Activated CD8-positive, alpha-beta memory T cell treated with anti-CD3 and anti-CD28 coated beads for 36 hours (primary cell): ENCODE data around the gene LRRK1. TPM values are rescaled to one million over a fixed set of nuclear protein-coding genes. Genes with fewer than 3 reads are reported as not detected.

Experiments
- CTCF ChIA-PET: fragments of 350-600 bp; sonication (Branson Sonifier 250); formaldehyde crosslinking; loops from one replicate; lab custom pipeline; 2021; ENCODE audit warnings: antibody characterized with exemption; lab: Charles Lee
- POLR2A ChIA-PET: fragments of 350-600 bp; sonication (Branson Sonifier 250); formaldehyde crosslinking; loops from one replicate; lab custom pipeline; 2021; ENCODE audit warnings: antibody characterized with exemption; lab: Charles Lee
- total RNA-seq, 2 experiments: library from RNA; stranded (reverse); gene quantifications; one replicate each; pipeline ENCODE4 v1.2.3, GENCODE V29; 2021

The LRRK1 gene
- total RNA-seq, 2 experiments from 2014 or later, result 0.44 to 0.57 TPM

- POLR2A ChIA-PET, result no interaction called here
- CTCF ChIA-PET, result interaction anchor here (1.4 to 2.0 kb wide), 3 partner anchors 76 to 155 kb away, joined by 3 to 5 read pairs (median 3); no protein-coding TSS in a partner anchor
These were observed 181.7 kb downstream of the LRRK1 start for GRCh38 chr15:101100593-101101442.

DNA sequence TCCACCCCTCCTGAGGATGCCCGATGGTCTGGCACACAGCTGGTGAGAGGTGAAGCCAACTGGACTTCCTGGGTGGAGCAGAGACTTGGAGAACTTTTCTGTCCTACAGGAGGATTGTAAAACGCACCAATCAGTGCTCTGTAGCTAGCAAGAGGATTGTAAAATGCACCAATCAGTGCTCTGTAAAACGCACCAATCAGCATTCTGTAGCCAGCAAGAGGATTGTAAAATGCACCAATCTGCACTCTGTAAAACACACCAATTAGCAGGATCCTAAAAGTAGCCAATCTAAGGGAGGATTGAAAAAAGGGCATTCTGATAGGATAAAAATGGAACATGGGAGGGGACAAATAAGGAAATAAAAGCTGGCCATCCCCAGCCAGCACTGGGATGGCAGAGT lies 182.5 kb downstream of the LRRK1 start:
- CTCF ChIA-PET, result interaction anchor here (1.4 to 2.0 kb wide), 4 partner anchors 8 to 154 kb away, joined by 3 to 5 read pairs (median 4); no protein-coding TSS in a partner anchor
- POLR2A ChIA-PET, result no interaction called here

DNA sequence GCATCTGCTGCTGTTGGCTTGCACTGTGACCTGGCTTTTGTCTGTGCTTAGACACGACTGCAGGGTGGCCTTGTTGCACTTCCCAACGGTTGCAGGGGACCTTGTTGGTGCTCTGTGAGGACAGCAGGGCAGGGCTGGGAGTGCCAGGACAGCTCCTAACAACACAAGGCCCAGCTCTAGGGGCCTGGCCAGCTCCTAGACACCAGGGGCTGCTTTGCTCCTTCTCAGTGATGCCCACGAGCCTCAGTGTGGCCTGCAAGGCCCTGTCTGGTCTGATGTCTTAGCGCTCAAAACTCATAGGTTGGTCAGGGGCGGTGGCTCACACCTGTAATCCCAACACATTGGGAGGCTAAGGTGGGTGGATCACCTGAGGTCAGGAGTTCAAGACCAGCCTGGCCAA lies 183.6 kb downstream of the LRRK1 start:
- CTCF ChIA-PET, result interaction anchor here (1.6 kb wide), 1 partner anchor 9 kb away, joined by 4 read pairs; no protein-coding TSS in a partner anchor
- POLR2A ChIA-PET, result no interaction called here

DNA sequence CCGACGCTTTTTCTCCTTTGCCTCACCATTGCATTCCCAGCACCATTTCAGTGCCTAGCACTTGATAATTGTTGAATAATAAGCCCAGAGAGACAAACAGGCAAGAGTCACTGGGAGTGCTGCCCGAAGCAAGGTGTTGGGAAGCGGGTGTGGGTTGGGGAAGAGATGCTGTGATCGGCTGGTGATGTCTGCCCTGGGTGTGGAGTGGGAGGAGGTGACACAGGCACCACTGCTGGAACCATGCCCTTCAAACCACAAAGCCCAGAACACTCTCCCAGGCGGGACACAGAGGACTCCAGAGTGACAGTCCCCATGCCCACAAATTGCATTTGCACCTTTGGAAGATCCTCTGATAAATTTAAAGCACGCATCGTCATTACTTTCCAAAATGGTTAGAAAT lies 184.4 kb downstream of the LRRK1 start:
- ChIA-PET POLR2A (no interaction called here), CTCF (no interaction called here)

- ChIA-PET CTCF (no interaction called here), POLR2A (no interaction called here)
These were observed 185.0 kb downstream of the LRRK1 start for GRCh38 chr15:101104141-101104540.

DNA sequence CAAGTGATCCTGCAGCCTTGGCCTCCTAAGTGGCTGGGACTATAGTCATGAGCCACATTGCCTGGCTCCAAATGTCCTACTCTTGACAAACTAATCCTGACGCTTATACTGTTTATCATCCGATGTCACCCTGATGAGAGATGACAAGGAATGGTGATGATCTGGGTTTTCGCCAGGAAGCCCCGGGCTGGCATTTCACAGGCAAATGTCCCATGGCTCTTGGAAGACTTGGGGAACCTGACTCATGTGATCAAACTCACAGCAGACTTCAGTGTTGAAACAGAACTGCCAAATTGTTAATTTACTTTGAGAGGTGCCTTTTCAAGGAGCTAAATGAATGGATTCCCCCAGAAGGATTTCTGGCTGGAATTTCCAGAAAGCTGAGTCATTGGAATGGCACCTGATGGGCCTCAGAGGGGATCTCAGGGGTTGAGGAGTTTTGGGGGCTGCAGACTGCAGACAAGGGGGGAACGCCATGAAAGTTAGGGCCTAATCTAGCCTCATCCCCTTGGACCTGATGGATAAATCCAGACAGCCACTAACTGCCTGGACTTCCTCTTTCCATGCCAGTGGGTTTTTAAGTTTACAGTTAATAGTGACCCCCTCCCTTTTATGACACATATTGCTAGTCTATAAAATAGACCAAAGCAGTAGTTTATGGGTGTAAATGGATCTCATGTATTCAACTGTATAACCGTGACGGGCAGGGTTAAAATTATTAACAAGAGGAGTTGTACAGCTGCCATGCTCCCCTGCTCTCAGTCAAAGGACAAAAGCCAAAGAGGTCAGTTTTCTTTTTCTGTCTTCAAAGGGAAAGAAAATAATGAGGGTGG lies 186.1 kb downstream of the LRRK1 start:
- CTCF ChIA-PET, result interaction anchor here (0.7 kb wide), 1 partner anchor 51 kb away, joined by 3 read pairs; no protein-coding TSS in a partner anchor
- POLR2A ChIA-PET, result no interaction called here

DNA sequence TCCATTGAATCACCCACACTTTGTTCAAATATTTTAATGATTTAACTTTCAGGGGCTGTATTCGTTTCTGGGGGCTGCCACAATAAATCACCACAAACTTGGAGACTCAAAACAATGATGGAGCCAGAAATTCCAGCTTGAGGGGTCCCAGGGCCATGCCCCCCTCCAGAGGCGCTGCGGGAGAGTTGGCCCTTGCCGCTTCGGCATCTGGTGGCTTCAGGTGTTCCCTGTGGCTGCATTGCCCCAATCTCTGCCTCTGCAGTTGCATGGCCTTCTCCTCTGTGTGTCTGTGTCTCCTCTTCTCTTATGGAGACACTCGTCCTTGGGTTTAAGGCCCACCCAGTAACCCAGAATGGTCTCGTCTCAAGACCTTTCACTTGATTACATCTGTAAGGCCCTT lies 187.9 kb downstream of the LRRK1 start:
- POLR2A ChIA-PET, result no interaction called here

DNA sequence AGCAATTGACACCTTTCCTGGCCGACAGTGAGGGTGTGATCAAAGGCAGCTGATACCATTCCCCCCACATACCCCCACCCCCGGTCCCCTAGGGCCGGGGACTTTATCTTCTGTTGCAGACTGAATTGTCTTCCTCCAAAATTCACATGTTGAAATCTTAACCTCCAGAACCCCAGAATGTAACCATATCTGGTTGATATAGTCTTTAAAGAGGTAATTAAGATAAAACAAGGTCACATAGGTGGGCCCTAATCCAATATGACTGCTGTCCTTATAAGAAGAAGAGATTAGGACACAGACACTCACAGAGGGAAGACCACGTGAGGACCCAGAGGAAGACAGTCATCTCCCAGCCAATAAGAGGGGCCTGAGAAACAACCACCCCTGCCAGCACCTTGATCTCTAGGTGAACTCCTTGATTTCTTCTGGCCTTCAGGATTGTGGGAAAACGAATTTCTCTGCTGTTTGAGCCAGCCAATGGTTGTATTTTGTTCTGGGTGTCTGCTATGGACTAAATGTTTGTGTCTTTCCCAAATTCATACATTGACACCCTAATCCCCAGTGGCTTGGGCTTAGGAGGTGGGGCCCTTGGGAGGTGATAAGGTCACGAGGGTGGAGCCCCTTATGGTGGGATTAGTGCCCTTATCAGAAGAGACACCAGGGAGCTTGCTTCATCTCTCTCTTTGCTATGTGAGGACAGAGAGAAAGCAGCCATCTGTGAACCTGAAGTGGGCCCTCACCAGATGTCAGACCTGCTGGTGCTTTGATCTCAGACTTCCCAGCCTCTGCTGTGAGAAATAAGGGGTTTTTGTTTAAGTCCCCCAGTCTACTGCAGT lies 188.7 kb downstream of the LRRK1 start:
- POLR2A ChIA-PET, result no interaction called here
- CTCF ChIA-PET, result no interaction called here

More for the DNA sequence above, 187.9 kb downstream of the LRRK1 start:
- CTCF ChIA-PET, result no interaction called here

DNA sequence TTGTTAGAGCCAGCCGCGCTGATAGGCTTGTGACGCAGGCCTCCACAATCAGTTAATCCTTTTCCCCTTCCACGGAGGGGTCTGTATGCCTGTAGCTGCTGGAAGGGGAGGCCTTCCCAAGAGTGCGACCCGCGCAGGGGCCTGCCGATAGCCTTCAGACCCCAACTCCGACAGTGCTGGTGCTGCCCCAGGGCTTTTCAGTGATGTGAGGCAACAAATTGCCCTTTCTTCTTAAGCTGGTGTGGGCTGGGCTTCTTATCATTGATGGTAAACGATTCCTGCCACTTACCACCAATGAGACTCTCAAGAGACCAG lies 189.3 kb downstream of the LRRK1 start:
- ChIA-PET CTCF (no interaction called here), POLR2A (no interaction called here)

DNA sequence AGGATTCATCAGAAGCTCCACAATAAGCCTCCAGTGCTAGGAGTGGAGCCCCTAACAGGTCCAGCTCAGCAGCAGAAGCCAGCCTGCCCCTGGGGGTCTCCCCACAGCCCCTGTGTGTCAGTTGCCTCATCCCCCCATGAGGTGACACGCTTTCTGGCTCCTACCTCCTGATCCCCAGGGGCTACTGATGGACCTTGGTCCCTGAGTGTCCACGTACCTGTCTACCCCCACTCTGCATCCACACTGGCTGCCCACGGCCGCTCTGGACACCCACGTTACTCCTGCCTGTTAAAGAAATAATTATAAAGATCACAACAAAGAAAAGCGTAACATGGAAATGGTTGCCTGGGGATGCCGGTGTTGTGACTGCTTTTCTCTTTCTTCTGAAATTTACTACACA lies 189.6 kb downstream of the LRRK1 start:
- POLR2A ChIA-PET, result no interaction called here
- CTCF ChIA-PET, result no interaction called here

- CTCF ChIA-PET, result no interaction called here
- POLR2A ChIA-PET, result no interaction called here
These were observed 191.8 kb downstream of the LRRK1 start for GRCh38 chr15:101110681-101111569.

DNA sequence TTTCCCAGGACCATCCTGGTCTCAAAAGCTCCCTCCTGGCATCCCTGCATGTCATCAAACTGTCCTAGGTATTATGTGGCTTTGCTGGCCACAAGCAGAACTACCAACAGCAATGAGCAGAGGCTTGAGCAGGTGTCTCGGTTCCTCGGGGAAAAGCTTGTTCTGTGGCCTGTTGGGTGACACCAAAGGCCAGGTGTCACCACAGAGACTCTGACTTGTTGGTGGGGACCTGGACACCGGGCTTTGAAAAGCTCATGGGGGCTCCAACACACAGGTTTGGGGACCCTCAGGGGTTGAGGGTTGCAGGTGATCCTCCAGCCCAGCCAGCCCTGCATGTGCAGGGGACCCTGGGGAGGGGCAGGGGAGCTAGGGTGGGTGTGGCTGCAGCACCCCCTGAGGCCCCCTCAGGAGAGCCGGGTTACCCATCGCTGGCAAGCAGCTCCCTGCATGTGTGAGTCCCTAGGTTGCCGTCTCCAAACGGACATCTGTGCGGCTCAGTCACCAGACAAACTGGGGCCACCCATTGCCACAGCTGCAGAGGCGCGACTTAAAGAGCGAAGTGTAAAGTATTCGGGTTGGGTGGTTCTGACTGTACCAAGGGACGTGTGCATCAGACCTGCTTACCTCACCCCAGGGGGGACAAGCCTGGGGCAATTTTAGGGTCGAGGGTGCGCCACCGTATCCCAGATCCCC lies 192.6 kb downstream of the LRRK1 start:
- CTCF ChIA-PET, result no interaction called here
- POLR2A ChIA-PET, result no interaction called here

- CTCF ChIA-PET, result no interaction called here
- POLR2A ChIA-PET, result interaction anchor here (0.5 kb wide), 1 partner anchor 47 kb away, joined by 3 read pairs; no protein-coding TSS in a partner anchor
These were observed 193.4 kb downstream of the LRRK1 start for GRCh38 chr15:101112336-101113113.

DNA sequence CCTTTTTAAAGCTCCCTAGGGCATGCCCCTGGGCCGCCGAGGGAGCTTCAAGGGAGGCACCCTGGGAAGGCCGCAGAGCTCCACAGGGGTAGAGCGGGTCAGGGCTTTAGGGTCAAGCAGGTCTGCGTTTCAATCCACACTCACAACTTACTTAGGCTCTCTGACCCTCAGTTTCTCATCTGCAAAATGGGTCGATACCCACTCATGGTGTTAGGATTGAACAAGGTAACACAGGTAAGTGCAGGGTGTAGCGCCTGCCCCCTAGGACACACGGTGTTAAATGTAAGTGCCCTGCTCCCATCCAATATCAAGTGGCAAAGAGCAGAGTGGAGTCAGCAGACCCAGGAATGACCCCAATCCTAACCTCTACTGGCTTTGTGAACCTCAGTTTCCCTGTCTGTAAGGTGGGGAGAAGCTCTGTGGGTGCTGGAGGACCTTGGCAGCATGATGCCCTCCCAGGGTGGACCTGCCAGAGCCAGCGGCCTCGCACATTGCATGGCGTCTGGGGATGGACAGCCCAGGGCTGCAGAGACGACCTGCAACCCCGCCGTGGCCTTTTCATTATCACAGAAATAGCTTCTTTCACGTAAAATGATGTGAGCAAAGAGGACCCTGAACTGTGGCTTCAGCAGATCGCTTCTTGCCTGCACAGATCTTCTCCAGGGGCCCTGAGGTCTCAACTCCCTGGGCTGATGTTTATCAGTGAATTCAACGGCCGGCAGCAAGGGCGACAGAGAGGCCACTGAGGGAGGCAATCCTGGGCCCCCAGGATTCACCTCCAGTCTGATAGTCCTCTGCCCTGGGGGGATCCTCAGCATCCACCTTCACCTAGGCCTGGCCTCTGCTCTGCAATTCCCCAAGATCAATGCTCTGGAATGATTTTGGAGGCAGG lies 194.2 kb downstream of the LRRK1 start:
- ChIA-PET POLR2A (interaction anchor here (0.5 kb wide), 1 partner anchor 46 kb away, joined by 3 read pairs; no protein-coding TSS in a partner anchor), CTCF (interaction anchor here (1.0 kb wide), 1 partner anchor 22 kb away, joined by 3 read pairs; no protein-coding TSS in a partner anchor)

DNA sequence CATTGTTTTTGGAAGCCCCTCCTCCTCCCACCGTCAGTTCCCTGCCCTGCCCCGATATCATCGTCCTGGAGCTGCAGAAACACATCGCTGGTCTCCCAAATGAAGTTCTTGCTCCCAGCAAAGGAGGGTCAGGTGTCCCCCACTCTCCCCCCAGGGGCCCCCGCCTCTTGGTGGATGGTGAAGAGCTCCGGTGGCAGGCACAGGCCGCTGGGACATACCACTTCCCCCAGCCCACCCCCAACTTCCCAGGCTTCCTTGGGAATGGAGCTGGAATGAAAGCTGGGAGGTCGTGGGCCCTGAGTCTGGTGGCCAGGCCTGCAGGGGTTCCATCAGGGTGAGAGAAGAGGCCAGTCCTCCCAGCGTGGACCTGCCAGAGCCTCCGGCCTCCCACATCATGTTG lies 195.0 kb downstream of the LRRK1 start:
- POLR2A ChIA-PET, result no interaction called here
- CTCF ChIA-PET, result interaction anchor here (0.7 to 1.0 kb wide), 2 partner anchors 22 to 114 kb away, joined by 3 read pairs; no protein-coding TSS in a partner anchor

GRCh38 chr15:101114610-101115009 lies 195.5 kb downstream of the LRRK1 start:
- POLR2A ChIA-PET, result no interaction called here
- CTCF ChIA-PET, result interaction anchor here (0.7 kb wide), 1 partner anchor 115 kb away, joined by 3 read pairs; no protein-coding TSS in a partner anchor
